Measurements from ENCODE around the gene TJP3.

TJP3 gene

DNA sequence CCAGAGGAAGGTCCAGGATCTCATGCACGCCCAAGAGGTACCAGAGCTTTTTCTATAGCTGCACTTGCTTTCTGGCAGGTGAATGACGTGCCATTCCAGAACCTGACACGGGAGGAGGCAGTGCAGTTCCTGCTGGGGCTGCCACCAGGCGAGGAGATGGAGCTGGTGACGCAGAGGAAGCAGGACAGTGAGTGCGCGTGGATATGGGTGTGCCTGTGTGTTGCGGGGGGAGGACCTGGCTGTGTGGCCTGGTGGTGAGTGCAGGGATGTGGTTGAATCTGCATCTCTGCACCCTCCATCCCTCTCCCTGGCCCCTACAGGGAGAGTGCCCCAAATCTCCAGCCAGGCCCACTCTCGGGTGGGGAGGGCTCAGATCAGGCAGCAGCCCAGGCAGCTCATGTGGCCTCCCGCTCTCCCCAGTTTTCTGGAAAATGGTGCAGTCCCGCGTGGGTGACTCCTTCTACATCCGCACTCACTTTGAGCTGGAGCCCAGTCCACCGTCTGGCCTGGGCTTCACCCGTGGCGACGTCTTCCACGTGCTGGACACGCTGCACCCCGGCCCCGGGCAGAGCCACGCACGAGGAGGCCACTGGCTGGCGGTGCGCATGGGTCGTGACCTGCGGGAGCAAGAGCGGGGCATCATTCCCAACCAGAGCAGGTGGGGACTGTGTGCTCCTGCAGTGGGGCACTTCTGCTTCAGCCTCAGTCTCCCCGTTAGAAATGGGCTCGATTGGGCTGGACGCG is 30.5 kb downstream of the TJP3 start:
- in situ Hi-C loops (cut with HindIII; ENCODE audit: low sequenced_read_pairs) = no loop called here

GRCh38 chr19:3740431-3740830 is 32.2 kb downstream of the TJP3 start:
- in situ Hi-C loops (cut with HindIII; ENCODE audit: low sequenced_read_pairs) = no loop called here

DNA sequence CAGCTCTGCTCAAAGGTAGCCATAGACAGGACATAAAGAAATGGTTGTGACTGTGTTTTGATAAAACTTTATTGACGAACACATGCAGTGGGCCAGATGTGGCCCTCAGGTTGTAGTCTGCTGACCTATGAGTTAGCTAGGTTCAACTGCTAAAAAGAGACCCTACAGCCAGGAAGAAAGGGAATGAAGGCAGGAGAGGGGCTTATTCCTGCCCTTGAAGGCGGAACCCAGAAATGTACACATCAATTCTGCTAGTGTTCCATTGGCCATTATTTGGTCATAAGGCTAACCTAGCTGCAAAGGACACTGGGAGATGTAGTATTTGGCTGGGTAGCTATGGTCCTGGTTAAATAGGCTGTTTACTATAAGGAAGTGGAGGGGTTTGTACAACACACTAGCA is 35.3 kb downstream of the TJP3 start:
- in situ Hi-C loops (cut with HindIII; ENCODE audit: low sequenced_read_pairs) = no loop called here

DNA sequence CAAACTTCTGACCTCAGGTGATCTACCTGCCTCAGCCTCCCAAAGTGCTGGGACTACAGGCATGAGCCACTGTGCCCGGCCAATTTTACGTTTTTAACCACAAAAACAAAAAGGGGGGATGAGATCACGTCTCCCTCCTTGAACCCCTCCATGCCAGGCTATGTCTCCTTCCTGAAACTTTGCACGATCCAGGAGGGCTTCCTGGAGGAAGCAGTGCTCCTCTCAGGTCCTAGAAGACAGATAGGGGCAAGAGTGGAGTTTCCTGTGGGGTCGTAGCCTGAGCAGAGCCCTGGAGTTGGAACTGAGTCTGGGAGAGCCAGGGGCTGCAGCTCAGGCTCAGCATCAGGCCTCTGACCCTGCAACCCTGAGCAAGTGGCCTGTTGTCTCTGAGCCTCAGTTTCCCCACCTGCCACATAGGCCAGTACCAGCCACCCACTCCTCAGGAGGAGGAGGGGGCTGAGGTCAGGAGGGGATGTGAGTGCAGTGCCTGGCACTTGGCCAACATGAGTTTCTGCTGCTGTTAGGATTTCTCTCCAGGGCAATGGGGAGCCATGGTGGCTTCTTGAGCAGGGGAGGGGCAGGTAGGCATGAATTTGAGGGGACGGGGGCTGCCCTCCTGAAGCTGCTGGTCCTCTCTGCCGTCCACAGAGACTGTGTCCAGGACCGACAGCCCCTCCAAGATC is 37.3 kb downstream of the TJP3 start:
- in situ Hi-C loops (cut with HindIII; ENCODE audit: low sequenced_read_pairs) = no loop called here

DNA sequence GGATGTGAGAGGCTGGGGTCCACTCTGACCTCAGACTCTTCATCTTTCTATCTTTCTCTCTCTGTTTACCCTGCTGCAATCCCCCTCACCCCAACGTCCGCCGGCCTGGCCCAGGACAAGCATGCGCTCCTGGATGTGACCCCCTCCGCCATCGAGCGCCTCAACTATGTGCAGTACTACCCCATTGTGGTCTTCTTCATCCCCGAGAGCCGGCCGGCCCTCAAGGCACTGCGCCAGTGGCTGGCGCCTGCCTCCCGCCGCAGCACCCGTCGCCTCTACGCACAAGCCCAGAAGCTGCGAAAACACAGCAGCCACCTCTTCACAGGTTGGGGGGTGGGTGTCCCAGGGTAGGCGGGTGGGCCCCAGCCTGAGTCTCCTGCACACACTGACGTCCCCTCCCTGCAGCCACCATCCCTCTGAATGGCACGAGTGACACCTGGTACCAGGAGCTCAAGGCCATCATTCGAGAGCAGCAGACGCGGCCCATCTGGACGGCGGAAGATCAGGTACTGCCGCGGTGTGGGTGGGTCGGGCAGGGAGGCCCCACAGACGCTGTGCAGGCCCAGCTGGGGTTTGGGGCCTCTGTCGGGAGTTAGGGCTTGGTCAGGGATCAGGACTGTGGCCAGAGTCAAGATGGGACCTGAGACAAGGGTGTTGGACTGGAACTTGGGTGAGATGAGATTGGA is 38.3 kb downstream of the TJP3 start:
- in situ Hi-C loops (cut with HindIII; ENCODE audit: low sequenced_read_pairs) = no loop called here

DNA sequence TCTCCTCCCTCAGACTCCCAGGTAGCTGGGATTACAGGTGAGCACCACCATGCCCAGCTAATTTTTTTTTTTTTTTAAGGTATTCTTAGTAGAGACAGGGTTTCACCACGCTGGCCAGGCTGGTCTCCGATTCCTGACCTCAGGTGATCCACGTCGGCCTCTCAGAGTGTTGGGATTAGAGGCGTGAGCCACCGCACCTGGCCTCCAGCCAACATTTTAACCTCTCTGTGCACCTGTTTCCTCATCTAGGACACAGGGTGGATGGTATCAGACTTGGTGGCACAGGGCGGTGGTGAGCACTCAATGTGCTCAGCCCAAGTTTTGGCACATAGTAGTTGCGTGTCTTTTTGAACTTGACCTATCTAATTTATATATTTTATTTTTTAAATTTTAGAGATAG is 40.8 kb downstream of the TJP3 start:
- in situ Hi-C loops (cut with HindIII; ENCODE audit: low sequenced_read_pairs) = no loop called here

DNA sequence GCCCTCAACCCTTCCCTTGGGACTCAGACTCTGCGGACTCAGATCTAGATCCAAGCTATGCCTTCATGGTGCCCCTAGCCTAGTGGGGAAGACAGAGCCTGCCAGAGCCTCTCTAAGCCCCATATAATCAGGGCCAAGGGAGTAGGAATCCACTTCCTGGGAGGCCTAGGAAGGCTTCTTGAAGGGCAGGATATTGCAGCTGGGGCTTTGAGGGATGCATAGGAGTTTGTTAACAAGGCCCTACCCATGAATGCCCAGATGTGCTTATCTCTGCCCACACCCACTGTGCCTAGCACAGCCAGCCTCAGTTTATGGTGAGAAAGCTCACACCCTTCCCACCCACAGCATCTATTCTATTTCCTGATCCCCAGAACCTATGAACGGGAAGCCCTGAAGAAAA is 42.0 kb downstream of the TJP3 start:
- in situ Hi-C loops (cut with HindIII; ENCODE audit: low sequenced_read_pairs) = no loop called here

- in situ Hi-C loops (cut with HindIII; ENCODE audit: low sequenced_read_pairs) = no loop called here
Measured at GRCh38 chr19:3751236-3751635, 43.1 kb downstream of the TJP3 start.

GRCh38 chr19:3752492-3752891 is 44.3 kb downstream of the TJP3 start:
- in situ Hi-C loops (cut with HindIII; ENCODE audit: low sequenced_read_pairs) = no loop called here

- in situ Hi-C loops (cut with HindIII; ENCODE audit: low sequenced_read_pairs) = no loop called here
Measured at GRCh38 chr19:3753631-3754410, 45.6 kb downstream of the TJP3 start.

DNA sequence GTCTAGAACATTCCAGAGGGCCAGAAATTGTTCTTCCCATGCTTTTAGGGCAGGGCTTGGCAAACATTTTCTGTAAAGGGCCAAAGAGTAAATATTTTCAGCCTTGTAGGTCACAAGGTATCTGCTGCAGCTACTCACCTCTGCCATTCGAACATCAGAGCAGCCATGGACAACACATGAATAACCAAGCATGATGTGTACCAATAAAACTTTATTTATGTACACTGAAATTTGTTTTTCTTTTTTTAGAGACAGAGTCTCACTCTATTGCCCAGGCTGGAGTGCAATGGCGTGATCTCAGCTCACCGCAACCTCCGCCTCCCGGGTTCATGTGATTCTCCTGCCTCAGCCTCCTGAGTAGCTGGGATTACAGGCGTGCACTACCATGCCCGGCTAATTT is 49.5 kb downstream of the TJP3 start:
- in situ Hi-C loops (cut with HindIII; ENCODE audit: low sequenced_read_pairs) = loop anchor here (5.0 kb wide), 1 partner anchor 35 kb away; no protein-coding TSS in a partner anchor

DNA sequence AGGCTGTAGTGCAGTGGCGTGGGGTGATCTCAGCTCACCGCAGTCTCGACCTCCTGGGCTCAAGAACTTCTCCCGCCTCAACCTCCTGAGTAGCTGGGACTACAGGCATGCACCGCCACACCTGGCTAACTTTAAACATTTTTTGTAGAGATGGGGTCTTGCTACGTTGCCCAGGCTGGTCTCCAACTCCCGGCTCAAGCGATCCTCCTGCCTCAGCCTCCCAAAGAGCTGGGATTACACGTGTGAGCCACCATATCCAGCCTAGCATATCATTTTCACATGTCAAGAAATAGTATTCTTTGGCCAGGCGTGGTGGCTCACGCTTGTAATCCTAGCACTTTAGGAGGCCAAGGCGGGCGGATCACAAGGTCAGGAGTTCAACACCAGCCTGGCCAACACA is 50.1 kb downstream of the TJP3 start:
- in situ Hi-C loops (cut with HindIII; ENCODE audit: low sequenced_read_pairs) = loop anchor here (5.0 kb wide), 1 partner anchor 36 kb away; no protein-coding TSS in a partner anchor

GRCh38 chr19:3759482-3760254 is 51.5 kb downstream of the TJP3 start:
- in situ Hi-C loops (cut with HindIII; ENCODE audit: low sequenced_read_pairs) = loop anchor here (5.0 kb wide), 1 partner anchor 37 kb away; no protein-coding TSS in a partner anchor

DNA sequence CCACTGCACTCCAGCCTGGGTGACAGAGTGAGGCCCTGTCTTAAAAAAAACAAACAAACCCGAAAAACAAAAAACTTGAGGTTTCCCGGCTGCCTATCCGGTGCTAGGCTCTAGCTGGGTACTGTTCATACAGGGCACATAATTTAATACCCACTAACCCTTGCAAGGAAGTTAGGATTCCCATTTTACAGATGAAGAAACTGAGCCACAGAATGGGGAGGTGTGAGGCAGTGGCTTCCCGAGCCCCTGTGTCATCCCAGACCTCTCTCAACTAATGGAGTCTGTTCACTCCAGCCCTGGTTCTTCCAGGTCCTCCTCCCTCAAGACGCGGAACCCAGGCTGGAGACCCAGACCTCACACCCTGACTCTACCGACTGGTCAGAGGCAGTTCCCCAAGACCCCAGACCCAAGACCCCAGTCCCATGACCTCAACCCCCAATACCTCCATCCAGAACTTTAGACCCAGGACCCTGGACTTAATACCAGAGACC is 52.7 kb downstream of the TJP3 start:
- in situ Hi-C loops (cut with HindIII; ENCODE audit: low sequenced_read_pairs) = no loop called here

DNA sequence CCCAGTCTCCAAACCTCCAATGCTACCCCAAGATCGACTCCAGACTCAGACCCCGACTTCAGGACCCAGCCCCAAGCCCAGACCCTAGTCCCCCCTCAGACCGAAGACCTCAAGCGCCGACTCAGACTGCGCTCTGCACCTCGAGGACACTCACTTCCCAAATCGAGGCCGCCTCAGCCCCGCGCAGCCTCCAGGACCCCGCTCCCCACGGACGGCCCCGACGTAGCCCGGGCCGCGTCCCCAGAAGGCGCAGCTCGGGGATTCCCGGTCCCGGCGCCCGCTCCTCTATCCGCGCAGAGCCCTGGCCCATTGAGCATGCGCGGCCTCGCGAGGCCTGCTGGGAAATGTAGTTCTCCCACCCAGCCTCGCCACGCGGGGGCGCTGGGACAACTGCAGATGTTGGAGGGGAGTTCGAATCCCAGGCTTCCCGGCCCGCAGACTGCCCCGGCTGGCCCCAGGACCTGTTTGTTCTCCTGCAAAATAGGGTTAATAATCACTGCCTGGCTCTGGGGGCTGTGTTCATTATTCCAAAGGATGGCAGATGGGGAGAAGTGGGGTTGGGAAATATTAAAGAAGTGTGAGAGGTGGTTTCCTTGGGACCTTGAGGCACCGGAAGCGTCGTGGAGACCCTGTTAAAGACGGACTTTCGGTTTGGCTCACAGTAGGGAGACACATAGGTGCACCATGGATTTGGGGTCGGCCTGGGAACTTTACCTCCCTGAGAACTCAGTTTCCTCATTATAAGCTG is 53.4 kb downstream of the TJP3 start, which contains the start of gene APBA3:
TSS of gene APBA3 (minus strand) at position 311 of the 748 bp plus-strand sequence. CDS start 1,428 bp downstream, outside the sequence.
- in situ Hi-C loops (cut with HindIII; ENCODE audit: low sequenced_read_pairs) = no loop called here

GRCh38 chr19:3762130-3762473 is 53.9 kb downstream of the TJP3 start:
- in situ Hi-C loops (cut with HindIII; ENCODE audit: low sequenced_read_pairs) = no loop called here

DNA sequence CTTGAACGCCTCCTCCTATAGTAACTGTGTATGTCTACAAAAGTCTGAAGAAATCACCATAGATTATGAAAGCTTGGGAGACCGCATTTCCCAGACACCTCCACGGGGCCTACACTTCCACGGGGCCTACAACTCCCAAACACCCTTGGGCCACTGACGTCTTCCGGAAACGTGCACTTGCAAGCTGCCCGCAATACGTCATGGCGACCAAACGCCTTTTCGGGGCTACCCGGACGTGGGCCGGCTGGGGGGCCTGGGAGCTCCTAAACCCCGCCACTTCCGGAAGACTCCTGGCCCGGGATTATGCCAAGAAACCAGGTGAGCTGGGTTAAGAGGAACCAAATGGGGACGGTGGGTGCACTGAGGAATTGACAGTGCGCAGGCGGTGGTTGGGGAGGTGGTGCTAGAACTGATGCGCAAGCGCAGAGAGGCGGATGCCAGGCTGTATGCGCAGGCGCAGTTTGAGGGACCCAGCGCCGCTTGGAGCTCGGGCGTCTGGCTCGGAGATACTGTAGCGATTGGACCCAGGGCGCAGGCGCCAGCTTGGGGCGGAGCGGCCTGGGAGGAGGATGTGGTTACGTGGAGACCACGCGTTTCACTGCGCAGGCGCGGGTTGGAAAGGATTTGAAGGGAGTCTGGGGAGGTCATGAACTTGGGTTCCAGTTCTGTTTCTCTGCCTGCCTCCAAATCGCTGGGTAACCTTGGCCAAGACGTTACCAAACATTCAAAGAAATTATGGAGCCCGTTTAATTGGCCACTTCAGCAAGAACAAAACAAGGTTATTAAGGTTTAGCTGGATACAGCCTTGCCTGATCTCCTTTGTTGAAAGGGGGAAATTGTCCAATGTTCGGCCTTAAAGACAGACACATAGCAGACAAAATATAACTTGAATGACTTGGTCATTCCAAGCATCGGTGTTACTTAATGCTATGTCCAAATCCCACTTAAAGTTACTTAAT is 54.6 kb downstream of the TJP3 start, which contains the start of gene MRPL54:
TSS of gene MRPL54 (plus strand) at position 182 of the 959 bp plus-strand sequence. CDS start at position 201, 19 bp downstream.
- in situ Hi-C loops (cut with HindIII; ENCODE audit: low sequenced_read_pairs) = no loop called here

DNA sequence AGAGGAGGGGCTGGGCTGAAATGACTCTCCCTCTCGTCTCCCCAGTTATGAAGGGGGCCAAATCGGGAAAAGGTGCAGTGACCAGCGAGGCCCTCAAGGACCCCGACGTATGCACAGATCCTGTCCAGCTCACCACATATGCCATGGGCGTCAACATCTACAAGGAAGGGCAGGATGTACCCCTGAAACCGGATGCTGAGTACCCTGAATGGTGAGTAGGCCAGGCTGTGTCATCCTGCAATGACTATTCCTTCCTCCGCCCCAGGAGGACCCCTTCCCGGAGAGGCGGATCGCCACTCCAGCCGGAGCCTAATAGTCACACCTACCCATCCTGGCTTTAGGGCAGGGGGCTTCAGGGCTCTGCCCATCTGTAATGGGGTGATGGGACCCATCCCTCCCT is 56.9 kb downstream of the TJP3 start:
- in situ Hi-C loops (cut with HindIII; ENCODE audit: low sequenced_read_pairs) = no loop called here

Data from endothelial cell of hepatic sinusoid (primary cell).